GM12878 (cell line): Measurements from ENCODE around the gene RPL22. TPM values are rescaled to one million over a fixed set of nuclear protein-coding genes. Genes with fewer than 3 reads are reported as not detected.

Source experiments
- ATAC-seq: fragments of 200-7000 bp; cut with Tn5 transposase; 3 replicates; pipeline ENCODE4 v1.9.1; 2020; ENCODE audit warnings: mild to moderate bottlenecking, moderate library complexity
- BruUV-seq: library from RNA; stranded (reverse); fragments of 400-500 nt; replicated peaks from 2 replicates; lab custom pipeline; 2021; lab: Mats Ljungman, UMichigan
- CTCF ChIA-PET: fragments of 300-600 bp; sonication (Branson Sonifier 250); formaldehyde crosslinking; extraction: SDS; loops from one replicate; lab custom pipeline; 2021; ENCODE audit warnings: inconsistent platforms; lab: Yijun Ruan, JAX
- POLR2A ChIA-PET: fragments of 350-600 bp; formaldehyde crosslinking; extraction: SDS; loops from one replicate; lab custom pipeline; 2021; ENCODE audit warnings: inconsistent platforms; lab: Charles Lee
- RAD21 ChIA-PET: fragments of 300-600 bp; sonication (Branson Sonifier 250); formaldehyde crosslinking; loops from one replicate; lab custom pipeline; 2023; ENCODE audit warnings: antibody characterized with exemption; ENCODE audit not compliant: unreplicated experiment; lab: Charles Lee
- SMC1A ChIA-PET: fragments of 300-600 bp; sonication (Branson Sonifier 250); formaldehyde crosslinking; loops from one replicate; lab custom pipeline; 2023; ENCODE audit not compliant: unreplicated experiment, uncharacterized antibody; lab: Charles Lee
- DNase-seq: peaks from one replicate; pipeline ENCODE4 v3.0.0-alpha.2; 2011; ENCODE audit warnings: low read depth, low spot score
- FAIRE-seq: peaks from 3 replicates; lab custom pipeline; 2011; peaks lifted over from hg19 to GRCh38; lab: Jason Lieb, UNC
- H2AFZ ChIP-seq: 2 replicates; pipeline ENCODE4 v1.6.0; 2011; ENCODE audit warnings: low read depth, low read length, control low read depth; ENCODE audit not compliant: control insufficient read depth
- H3K27ac ChIP-seq: 2 replicates; pipeline ENCODE4 v1.5.1; 2011; ENCODE audit warnings: control low read depth; ENCODE audit not compliant: control insufficient read depth, insufficient read depth
- H3K27me3 ChIP-seq, 2 experiments: replicated peaks in 1 of 2; 2 replicates each; pipeline versions ENCODE4 v1.6.0 to v1.6.1; 2011; ENCODE audit warnings: low read length in 1 of 2; ENCODE audit not compliant: control insufficient read depth in 2 of 2, insufficient read depth in 2 of 2
- H3K36me3 ChIP-seq, 2 experiments: 2 replicates each; pipeline ENCODE4 v1.5.1; 2011; ENCODE audit warnings: low read length in 1 of 2; ENCODE audit not compliant: control insufficient read depth in 2 of 2, insufficient read depth in 2 of 2
- H3K4me1 ChIP-seq: 2 replicates; pipeline ENCODE4 v1.6.1; 2011; ENCODE audit warnings: mild to moderate bottlenecking, low read length, moderate library complexity, mixed read lengths; ENCODE audit not compliant: control insufficient read depth, insufficient read depth
- H3K4me2 ChIP-seq: 2 replicates; pipeline ENCODE4 v1.6.0; 2011; ENCODE audit warnings: control low read depth; ENCODE audit not compliant: control insufficient read depth, insufficient read depth
- H3K4me3 ChIP-seq: fragments of 200-600 bp; sonication (generic); 2 replicates; pipeline ENCODE4 v1.5.1; 2016
- H3K79me2 ChIP-seq: 2 replicates; pipeline ENCODE4 v1.6.0; 2011; ENCODE audit warnings: low read length; ENCODE audit not compliant: control insufficient read depth, insufficient read depth
- H3K9ac ChIP-seq: 2 replicates; pipeline ENCODE4 v1.8.0; 2011; ENCODE audit warnings: low read length, control low read depth, mixed read lengths; ENCODE audit not compliant: control insufficient read depth, insufficient read depth
- H3K9me3 ChIP-seq: replicated peaks from 3 replicates; pipeline ENCODE4 v1.5.1; 2011; ENCODE audit warnings: mild to moderate bottlenecking, low read length; ENCODE audit not compliant: control insufficient read depth, insufficient read depth
- H4K20me1 ChIP-seq: 2 replicates; pipeline ENCODE4 v1.6.0; 2011; ENCODE audit not compliant: control insufficient read depth, insufficient read depth
- BCLAF1 ChIP-seq: fragments of 450-650 bp; IDR thresholded peaks from 2 replicates; pipeline ENCODE4 v1.6.1; 2017; ENCODE audit warnings: antibody characterized with exemption, mild to moderate bottlenecking, moderate library complexity
- E2F4 ChIP-seq: IDR thresholded peaks from 2 replicates; pipeline ENCODE4 v1.6.1; 2012; ENCODE audit warnings: low read depth, low read length, improper control_type of control experiment
- FOXM1 ChIP-seq: IDR thresholded peaks from 2 replicates; pipeline ENCODE4 v1.6.1; 2012; ENCODE audit warnings: low read depth, mild to moderate bottlenecking, inconsistent platforms, low read length, moderate library complexity
- IKZF2 ChIP-seq, 2 experiments: fragments of 450-650 bp; IDR thresholded peaks; 2 replicates each; pipeline ENCODE4 v1.6.1; 2017; ENCODE audit warnings: mild to moderate bottlenecking in 2 of 2, moderate library complexity in 2 of 2
- IRF4 ChIP-seq: IDR thresholded peaks from 2 replicates; pipeline ENCODE4 v1.6.1; 2011; ENCODE audit warnings: low read depth, low read length
- LARP7 ChIP-seq: fragments of 450-650 bp; IDR thresholded peaks from 2 replicates; pipeline ENCODE4 v1.6.1; 2017; ENCODE audit warnings: mild to moderate bottlenecking
- MTA2 ChIP-seq: fragments of 450-650 bp; IDR thresholded peaks from 2 replicates; pipeline ENCODE4 v1.6.1; 2016; ENCODE audit warnings: low read depth, mild to moderate bottlenecking, moderate library complexity
- NFIC ChIP-seq: IDR thresholded peaks from 2 replicates; pipeline ENCODE4 v1.6.1; 2012; ENCODE audit warnings: low read depth, mild to moderate bottlenecking, inconsistent platforms, low read length, moderate library complexity
- NFYA ChIP-seq: IDR thresholded peaks from 2 replicates; pipeline ENCODE4 v1.6.1; 2011; ENCODE audit warnings: low read depth, mild to moderate bottlenecking, low read length, improper control_type of control experiment, borderline replicate concordance
- PML ChIP-seq: IDR thresholded peaks from 2 replicates; pipeline ENCODE4 v1.6.1; 2012; ENCODE audit warnings: low read length, inconsistent platforms
- POLR2AphosphoS5 ChIP-seq: IDR thresholded peaks from 2 replicates; pipeline ENCODE4 v1.6.1; 2011; ENCODE audit warnings: mild to moderate bottlenecking, low read length, inconsistent platforms
- SMARCA5 ChIP-seq: fragments of 450-650 bp; IDR thresholded peaks from 2 replicates; pipeline ENCODE4 v1.6.1; 2017; ENCODE audit warnings: mild to moderate bottlenecking
- TBL1XR1 ChIP-seq: IDR thresholded peaks from 2 replicates; pipeline ENCODE4 v1.6.1; 2012; ENCODE audit warnings: low read depth, low read length, improper control_type of control experiment
- TCF3 ChIP-seq: IDR thresholded peaks from 2 replicates; pipeline ENCODE4 v1.6.1; 2012; ENCODE audit warnings: low read depth, mild to moderate bottlenecking, low read length, borderline replicate concordance; ENCODE audit not compliant: insufficient read depth
- YBX1 ChIP-seq: fragments of 450-650 bp; IDR thresholded peaks from 2 replicates; pipeline ENCODE4 v1.6.1; 2016; ENCODE audit warnings: antibody characterized with exemption
- ZNF384 ChIP-seq: IDR thresholded peaks from 2 replicates; pipeline ENCODE4 v1.6.1; 2012; ENCODE audit warnings: low read depth, mild to moderate bottlenecking, low read length, improper control_type of control experiment, borderline replicate concordance
- ZNF592 ChIP-seq: fragments of 450-650 bp; IDR thresholded peaks from 2 replicates; pipeline ENCODE4 v1.6.1; 2017; ENCODE audit warnings: mild to moderate bottlenecking, moderate library complexity
- WGBS: methylation state at CpG from one replicate; pipeline ENCODE4 v1.1.6; 2016; ENCODE audit warnings: low lambda C conversion rate; ENCODE audit not compliant: insufficient replicate concordance, insufficient coverage; ENCODE audit errors: missing lambda C conversion rate; 5-methylcytosine and 5-hydroxymethylcytosine counted together
- in situ Hi-C: fragments of 300-500 bp; cut with MboI; formaldehyde crosslinking; loops from 9 replicates; pipeline ENCODE4 v1.14.3; 2018; ENCODE audit warnings: mixed read lengths
- intact Hi-C: fragments of 100-400 bp; cut with micrococcal nuclease; formaldehyde crosslinking; loops from one replicate; pipeline ENCODE4 v1.14.2; 2022; ENCODE audit not compliant: unreplicated experiment
- polyA plus RNA-seq, 11 experiments: library from polyadenylated mRNA; depleted of rRNA in 4 of 11; unstranded in 6 of 11; stranded (reverse) in 5 of 11; fragments of >200 nt; fragmentation: Nextera tagmentation in 4 of 11; fragmentation: Illumina TruSeq in 1 of 11; extraction: Ambion mirVana in 4 of 11; extraction: Trizol in 1 of 11; gene quantifications; 1 replicate in 1 of 11; 2 replicates in 10 of 11; pipeline versions ENCODE4 v1.2.1 to v1.2.3, GENCODE V29; 2011 to 2016; ENCODE audit warnings: inconsistent platforms in 2 of 11, missing spikeins in 2 of 11, low read depth in 1 of 11
- total RNA-seq, 4 experiments: library from RNA; depleted of rRNA in 3 of 4; stranded (reverse); fragments of >200 nt in 3 of 4; fragmentation: Illumina TruSeq in 1 of 4; extraction: Trizol in 1 of 4; gene quantifications; 2 replicates each; pipeline versions ENCODE4 v1.2.1 to v1.2.3, GENCODE V29; 2013 to 2021

Gene RPL22
- total and polyA plus RNA-seq, 10 of the 15 experiments (the other 5 are each of a cell fraction or from before 2014, with no cell fraction given) = 191 to 560 (median 430) TPM

- intact Hi-C loops (no loop called here), in situ Hi-C loops (loop anchor here (5.0 kb wide), 1 partner anchor 103 kb away; no protein-coding TSS in a partner anchor)
- SMC1A ChIA-PET = interaction anchor here (0.6 kb wide), 1 partner anchor 136 kb away, joined by 4 read pairs; no protein-coding TSS in a partner anchor
- no peaks in the 10 kb centered on the region for H3K9me3 ChIP-seq
- POLR2A ChIA-PET = interaction anchor here (0.6 kb wide), 1 partner anchor 15 kb away, joined by 3 read pairs; no protein-coding TSS in a partner anchor
- no peak overlapping the region for H2AFZ ChIP-seq
- no peak overlapping the region for H3K4me3 ChIP-seq
- no peak for FAIRE-seq
- no peak overlapping the region for H3K27ac ChIP-seq
- no peak for DNase-seq
- peaks cover 5% of the 10 kb centered on the region for H3K4me1 ChIP-seq
- no peaks in the 10 kb centered on the region for H4K20me1 ChIP-seq
- CTCF ChIA-PET = interaction anchor here (0.6 to 5.2 kb wide), 7 partner anchors 39 to 193 kb away, joined by 3 to 47 read pairs (median 4); partner anchors contain the start of gene RNF207
- H3K4me2 ChIP-seq = no peak overlapping the region
- no peaks in the 10 kb centered on the region for H3K79me2 ChIP-seq
- RAD21 ChIA-PET = interaction anchor here (0.5 to 4.0 kb wide), 9 partner anchors 8 to 251 kb away, joined by 3 to 32 read pairs (median 5); partner anchors contain the start of genes ACOT7, ICMT and RNF207
- BruUV-seq = no TSS peak
- peaks cover 17 to 25% of the 10 kb centered on the region in 2 experiments for H3K27me3 ChIP-seq
- 4% methylated on average over 21 of the region's 24 CpGs for WGBS
- no peak overlapping the region for H3K9ac ChIP-seq
- H3K36me3 ChIP-seq = no peaks in the 10 kb centered on the region
- ATAC-seq = no peak
- TF ChIP-seq BCLAF1 (no peak), SMARCA5 (no peak), POLR2AphosphoS5 (no peak), PML (no peak), NFIC (no peak), LARP7 (no peak), FOXM1 (no peak), ZNF592 (no peak), YBX1 (no peak), ZNF384 (no peak), TBL1XR1 (no peak), E2F4 (no peak), MTA2 (no peak), TCF3 (no peak), IKZF2 (IDR thresholded peaks at IDR 0.05) (no peak), IRF4 (no peak), NFYA (no peak)
Observed at GRCh38 chr1:6244401-6245049, 45.1 kb upstream of the RPL22 start.
